H9 (cell line): ENCODE measurements around the gene HLA-DRB1. TPM values are rescaled to one million over a fixed set of nuclear protein-coding genes. Genes with fewer than 3 reads are reported as not detected.

Experiments
- DNase-seq: peaks from one replicate; pipeline ENCODE4 v3.0.0-alpha.2; 2017
- H2AFZ ChIP-seq: one replicate; pipeline ENCODE4 v1.6.1; 2013; ENCODE audit warnings: mild to moderate bottlenecking, low read length, control low read depth, moderate library complexity
- H2AK5ac ChIP-seq: 2 replicates; pipeline ENCODE4 v1.6.1; 2013; ENCODE audit warnings: low read length, control low read depth, mixed read lengths; ENCODE audit not compliant: insufficient read length
- H2BK120ac ChIP-seq: one replicate; pipeline ENCODE4 v1.6.1; 2013; ENCODE audit warnings: low read depth, mild to moderate bottlenecking, low read length, control low read depth, inconsistent platforms; ENCODE audit not compliant: poor library complexity, severe bottlenecking
- H2BK12ac ChIP-seq: 2 replicates; pipeline ENCODE4 v1.6.1; 2013; ENCODE audit warnings: low read length, control low read depth, mixed read lengths, low read depth; ENCODE audit not compliant: insufficient read length
- H2BK15ac ChIP-seq: 2 replicates; pipeline ENCODE4 v1.6.1; 2013; ENCODE audit warnings: low read depth, low read length, control low read depth
- H2BK20ac ChIP-seq: one replicate; pipeline ENCODE4 v1.6.1; 2013; ENCODE audit warnings: low read depth, mild to moderate bottlenecking, low read length, control low read depth, inconsistent platforms; ENCODE audit not compliant: poor library complexity, severe bottlenecking
- H2BK5ac ChIP-seq: 2 replicates; pipeline ENCODE4 v1.6.1; 2013; ENCODE audit warnings: low read length, control low read depth, mixed read lengths; ENCODE audit not compliant: insufficient read length
- H3K14ac ChIP-seq: 2 replicates; pipeline ENCODE4 v1.6.1; 2013; ENCODE audit warnings: low read length, control low read depth; ENCODE audit not compliant: insufficient read depth
- H3K18ac ChIP-seq: 2 replicates; pipeline ENCODE4 v1.6.1; 2013; ENCODE audit warnings: low read depth, mild to moderate bottlenecking, mixed read lengths, low read length, control low read depth; ENCODE audit not compliant: insufficient read length
- H3K23ac ChIP-seq: 2 replicates; pipeline ENCODE4 v1.6.1; 2013; ENCODE audit warnings: low read length, control low read depth, mixed read lengths, low read depth; ENCODE audit not compliant: insufficient read length
- H3K23me2 ChIP-seq: 2 replicates; pipeline ENCODE4 v1.6.1; 2013; ENCODE audit warnings: low read depth, mild to moderate bottlenecking, mixed read lengths, low read length, control low read depth; ENCODE audit not compliant: insufficient read length, poor library complexity, severe bottlenecking
- H3K27ac ChIP-seq: 2 replicates; pipeline ENCODE4 v1.5.1; 2013; ENCODE audit warnings: low read length, control low read depth, mixed read lengths, low read depth; ENCODE audit not compliant: insufficient read length
- H3K27me3 ChIP-seq: 2 replicates; pipeline ENCODE4 v1.6.1; 2013; ENCODE audit warnings: low read length, control low read depth, inconsistent platforms; ENCODE audit not compliant: insufficient read depth
- H3K4ac ChIP-seq: 2 replicates; pipeline ENCODE4 v1.6.1; 2013; ENCODE audit warnings: low read depth, mild to moderate bottlenecking, control low read depth, inconsistent platforms, low read length, moderate library complexity
- H3K4me1 ChIP-seq: 2 replicates; pipeline ENCODE4 v1.6.1; 2013; ENCODE audit warnings: low read length, control low read depth, inconsistent platforms; ENCODE audit not compliant: insufficient read depth
- H3K4me2 ChIP-seq: 2 replicates; pipeline ENCODE4 v1.6.1; 2013; ENCODE audit warnings: low read length, control low read depth, mixed read lengths; ENCODE audit not compliant: insufficient read length, insufficient read depth
- H3K56ac ChIP-seq: 2 replicates; pipeline ENCODE4 v1.6.1; 2013; ENCODE audit warnings: low read depth, mild to moderate bottlenecking, mixed read lengths, low read length, control low read depth; ENCODE audit not compliant: insufficient read length
- H3K79me1 ChIP-seq: 2 replicates; pipeline ENCODE4 v1.6.1; 2013; ENCODE audit warnings: low read depth, mild to moderate bottlenecking, moderate library complexity, low read length, control low read depth, inconsistent platforms; ENCODE audit not compliant: insufficient read depth, poor library complexity, severe bottlenecking
- H3K79me2 ChIP-seq: 2 replicates; pipeline ENCODE4 v1.6.1; 2013; ENCODE audit warnings: low read length, control low read depth, inconsistent platforms; ENCODE audit not compliant: insufficient read depth
- H3K9ac ChIP-seq: 2 replicates; pipeline ENCODE4 v1.6.1; 2013; ENCODE audit warnings: low read length, control low read depth, mixed read lengths; ENCODE audit not compliant: insufficient read length; ENCODE audit errors: extremely low read depth
- H3K9me3 ChIP-seq: one replicate; pipeline ENCODE4 v1.6.1; 2013; ENCODE audit warnings: low read depth, low read length, inconsistent platforms; ENCODE audit not compliant: control insufficient read depth
- H3T11ph ChIP-seq: one replicate; pipeline ENCODE4 v1.6.1; 2013; ENCODE audit warnings: mild to moderate bottlenecking, low read length, control low read depth, inconsistent platforms
- H4K20me1 ChIP-seq: one replicate; pipeline ENCODE4 v1.6.1; 2013; ENCODE audit not compliant: control insufficient read depth, insufficient read length, insufficient read depth
- H4K5ac ChIP-seq: 2 replicates; pipeline ENCODE4 v1.6.1; 2013; ENCODE audit warnings: low read depth, mild to moderate bottlenecking, mixed read lengths, low read length, control low read depth; ENCODE audit not compliant: insufficient read length
- H4K8ac ChIP-seq: replicated peaks from 2 replicates; pipeline ENCODE4 v1.6.1; 2013; ENCODE audit warnings: low read length, control low read depth, mixed read lengths, low read depth; ENCODE audit not compliant: insufficient read length
- H4K91ac ChIP-seq: 2 replicates; pipeline ENCODE4 v1.6.1; 2013; ENCODE audit warnings: low read depth, mild to moderate bottlenecking, moderate library complexity, mixed read lengths, low read length, control low read depth; ENCODE audit not compliant: insufficient read length
- H3K27ac Mint-ChIP-seq, 3 experiments: 2 replicates in 2 of 3; 3 replicates in 1 of 3; pipeline ENCODE4 v1.8.0; 2020 to 2021; ENCODE audit warnings: mixed read lengths in 3 of 3, mild to moderate bottlenecking in 1 of 3, moderate library complexity in 1 of 3
- H3K27me3 Mint-ChIP-seq: 2 replicates; pipeline ENCODE4 v1.8.0; 2021; ENCODE audit warnings: low read depth, mild to moderate bottlenecking, moderate library complexity, mixed read lengths
- H3K36me3 Mint-ChIP-seq, 3 experiments: 2 replicates in 2 of 3; 3 replicates in 1 of 3; pipeline ENCODE4 v1.8.0; 2020 to 2021; ENCODE audit warnings: low read depth in 3 of 3, mixed read lengths in 3 of 3; ENCODE audit not compliant: insufficient read depth in 1 of 3
- H3K4me1 Mint-ChIP-seq, 2 experiments: 2 replicates each; pipeline ENCODE4 v1.8.0; 2020; ENCODE audit warnings: mixed read lengths in 2 of 2
- H3K4me3 Mint-ChIP-seq, 2 experiments: 2 replicates in 1 of 2; 3 replicates in 1 of 2; pipeline ENCODE4 v1.8.0; 2020 to 2021; ENCODE audit warnings: mild to moderate bottlenecking in 2 of 2, mixed read lengths in 2 of 2, moderate library complexity in 1 of 2
- H3K9me3 Mint-ChIP-seq, 2 experiments: 2 replicates in 1 of 2; 3 replicates in 1 of 2; pipeline ENCODE4 v1.8.0; 2020; ENCODE audit warnings: mild to moderate bottlenecking in 2 of 2, mixed read lengths in 2 of 2, moderate library complexity in 1 of 2
- CTCF ChIP-seq: fragments of 200-600 bp; sonication (generic); conservative IDR thresholded peaks from 3 replicates; pipeline ENCODE4 v1.8.0; 2021; ENCODE audit warnings: antibody characterized with exemption, mild to moderate bottlenecking
- WGBS: extraction: QIAGEN DNeasy Blood & Tissue Kit; methylation state at CpG from one replicate; pipeline ENCODE4 v1.1.7; 2013; ENCODE audit warnings: missing lambda C conversion rate, low lambda C conversion rate, mixed read lengths; ENCODE audit not compliant: insufficient read length; ENCODE audit errors: extremely low coverage; 5-methylcytosine and 5-hydroxymethylcytosine counted together
- total RNA-seq: library from RNA; stranded (reverse); gene quantifications from 2 replicates; pipeline ENCODE4 v1.2.1, GENCODE V29; 2021

Gene HLA-DRB1
- total RNA-seq, 1 experiment from 2014 or later = 25.9 TPM

- 100% methylated on average over 1 of the region's 8 CpGs for WGBS
- Histone ChIP-seq H3K27me3 (no peaks in the 10 kb centered on the region), H3K4me2 (peak overlapping the region; percentile 17), H4K8ac (no peak overlapping the region), H2BK120ac (no peak overlapping the region), H2BK12ac (peak overlapping the region; percentile 77), H2BK5ac (peak overlapping the region; percentile 41), H3K56ac (no peak overlapping the region), H3K18ac (peak overlapping the region; percentile 80), H3K79me2 (no peaks in the 10 kb centered on the region), H3T11ph (peak overlapping the region; percentile 70), H4K20me1 (no peaks in the 10 kb centered on the region), H4K91ac (no peak overlapping the region), H3K9ac (no peak overlapping the region), H4K5ac (no peak overlapping the region), H3K79me1 (no peaks in the 10 kb centered on the region), H3K23ac (no peak overlapping the region), H3K9me3 (no peaks in the 10 kb centered on the region), H2BK15ac (no peak overlapping the region), H2BK20ac (no peak overlapping the region), H3K27ac (no peak overlapping the region), H3K14ac (peak overlapping the region; percentile 31; the same call in 1 of the 2 replicates), H2AK5ac (no peak overlapping the region), H3K4me1 (peaks cover 2% of the 10 kb centered on the region; the same call in 1 of the 2 replicates), H3K4ac (no peak overlapping the region; the same call in 1 of the 2 replicates), H3K23me2 (no peaks in the 10 kb centered on the region), H2AFZ (peak overlapping the region; percentile 75)
- no peak overlapping the region for H3K27ac Mint-ChIP-seq
- H3K27me3 Mint-ChIP-seq = no peaks in the 10 kb centered on the region
- peaks cover 6 to 12% of the 10 kb centered on the region in 2 experiments for H3K4me1 Mint-ChIP-seq
- DNase-seq = peak; percentile 95
- no peaks in the 10 kb centered on the region for H3K9me3 Mint-ChIP-seq
- no peak for TF ChIP-seq CTCF
- no peaks in the 10 kb centered on the region for H3K36me3 Mint-ChIP-seq
- no peak overlapping the region for H3K4me3 Mint-ChIP-seq
Measured at GRCh38 chr6:32609731-32610640, 20.3 kb upstream of the HLA-DRB1 start.
